ENCODE measurements around the gene PDC. TPM values are rescaled to one million over a fixed set of nuclear protein-coding genes. Genes with fewer than 3 reads are reported as not detected.
"Not testable (repeated sequence)": the region's sequence is repeated elsewhere in the genome, so short reads cannot be mapped to it uniquely, and the experiment has no call there.

Gene PDC
- total RNA-seq, 1 experiment from 2014 or later: not detected

GRCh38 chr1:186479162-186479561, 18.2 kb upstream of the PDC start:
- Histone ChIP-seq H3K4me3 (no peak overlapping the region), H3K36me3 (no peaks in the 10 kb centered on the region), H3K9me3 (no peaks in the 10 kb centered on the region), H3K27me3 (no peaks in the 10 kb centered on the region)
- no peak for DNase-seq

GRCh38 chr1:186476264-186477040, 15.5 kb upstream of the PDC start:
- Histone ChIP-seq H3K27me3 (no peaks in the 10 kb centered on the region), H3K36me3 (no peaks in the 10 kb centered on the region), H3K4me3 (no peak overlapping the region), H3K9me3 (no peaks in the 10 kb centered on the region)
- DNase-seq: no peak

- no peaks in the 10 kb centered on the region for H3K9me3 ChIP-seq
- H3K27me3 ChIP-seq: no peaks in the 10 kb centered on the region
- no peak overlapping the region for H3K4me3 ChIP-seq
- no peaks in the 10 kb centered on the region for H3K36me3 ChIP-seq
- DNase-seq: no peak
Measured at GRCh38 chr1:186474208-186474607, 13.3 kb upstream of the PDC start.

GRCh38 chr1:186473047-186473446, 12.1 kb upstream of the PDC start:
- Histone ChIP-seq H3K9me3 (no peaks in the 10 kb centered on the region), H3K36me3 (no peaks in the 10 kb centered on the region), H3K27me3 (no peaks in the 10 kb centered on the region), H3K4me3 (no peak overlapping the region)
- DNase-seq: no peak

GRCh38 chr1:186465946-186466345, 5.0 kb upstream of the PDC start:
- H3K27me3 ChIP-seq: no peaks in the 10 kb centered on the region
- H3K9me3 ChIP-seq: no peaks in the 10 kb centered on the region
- DNase-seq: no peak

GRCh38 chr1:186465491-186465890, 4.6 kb upstream of the PDC start:
- not testable (repeated sequence) for H3K27me3 ChIP-seq, DNase-seq, H3K9me3 ChIP-seq, H3K4me3 ChIP-seq, H3K36me3 ChIP-seq

More at GRCh38 chr1:186465946-186466345, 5.0 kb upstream of the PDC start:
- Histone ChIP-seq H3K36me3 (no peaks in the 10 kb centered on the region), H3K4me3 (no peak overlapping the region)

- no peak for DNase-seq
- no peaks in the 10 kb centered on the region for H3K27me3 ChIP-seq
- H3K4me3 ChIP-seq: no peak overlapping the region
- no peaks in the 10 kb centered on the region for H3K36me3 ChIP-seq
- no peaks in the 10 kb centered on the region for H3K9me3 ChIP-seq
Measured at GRCh38 chr1:186463926-186464325, 3.0 kb upstream of the PDC start.

- Histone ChIP-seq H3K27me3 (no peaks in the 10 kb centered on the region), H3K4me3 (no peak overlapping the region), H3K36me3 (no peaks in the 10 kb centered on the region), H3K9me3 (no peaks in the 10 kb centered on the region)
- no peak for DNase-seq
Measured at GRCh38 chr1:186463511-186463910, 2.6 kb upstream of the PDC start.

GRCh38 chr1:186459161-186459560, 1.8 kb downstream of the PDC start:
- not testable (repeated sequence) for H3K27me3 ChIP-seq, DNase-seq, H3K9me3 ChIP-seq, H3K4me3 ChIP-seq, H3K36me3 ChIP-seq

- H3K27me3 ChIP-seq: no peaks in the 10 kb centered on the region
- DNase-seq: no peak
Measured at GRCh38 chr1:186456729-186457255, 4.1 kb downstream of the PDC start.

GRCh38 chr1:186454981-186455380, 5.9 kb downstream of the PDC start:
- Histone ChIP-seq H3K27me3 (no peaks in the 10 kb centered on the region), H3K4me3 (no peak overlapping the region), H3K9me3 (no peaks in the 10 kb centered on the region), H3K36me3 (no peaks in the 10 kb centered on the region)
- DNase-seq: no peak

More at GRCh38 chr1:186456729-186457255, 4.1 kb downstream of the PDC start:
- H3K4me3 ChIP-seq: no peak overlapping the region
- H3K9me3 ChIP-seq: no peaks in the 10 kb centered on the region
- no peaks in the 10 kb centered on the region for H3K36me3 ChIP-seq

- no peak for DNase-seq
- Histone ChIP-seq H3K36me3 (no peaks in the 10 kb centered on the region), H3K27me3 (no peaks in the 10 kb centered on the region), H3K4me3 (no peak overlapping the region), H3K9me3 (no peaks in the 10 kb centered on the region)
Measured at GRCh38 chr1:186446152-186446551, 14.8 kb downstream of the PDC start.

GRCh38 chr1:186443638-186444037, 17.3 kb downstream of the PDC start:
- no peak for DNase-seq
- no peak overlapping the region for H3K4me3 ChIP-seq
- H3K27me3 ChIP-seq: no peaks in the 10 kb centered on the region
- no peaks in the 10 kb centered on the region for H3K36me3 ChIP-seq
- no peaks in the 10 kb centered on the region for H3K9me3 ChIP-seq

- no peak for DNase-seq
- Histone ChIP-seq H3K36me3 (no peaks in the 10 kb centered on the region), H3K4me3 (no peak overlapping the region), H3K9me3 (no peaks in the 10 kb centered on the region), H3K27me3 (no peaks in the 10 kb centered on the region)
Measured at GRCh38 chr1:186442651-186443375, 18.1 kb downstream of the PDC start.

- no peak for DNase-seq
- no peaks in the 10 kb centered on the region for H3K36me3 ChIP-seq
- H3K4me3 ChIP-seq: no peak overlapping the region
- no peaks in the 10 kb centered on the region for H3K27me3 ChIP-seq
- H3K9me3 ChIP-seq: no peaks in the 10 kb centered on the region
Measured at GRCh38 chr1:186440584-186440983, 20.3 kb downstream of the PDC start.

- Histone ChIP-seq H3K27me3 (no peaks in the 10 kb centered on the region), H3K4me3 (no peak overlapping the region), H3K9me3 (no peaks in the 10 kb centered on the region), H3K36me3 (no peaks in the 10 kb centered on the region)
- no peak for DNase-seq
Measured at GRCh38 chr1:186438567-186438966, 22.3 kb downstream of the PDC start.

GRCh38 chr1:186435336-186435735, 25.6 kb downstream of the PDC start:
- DNase-seq: no peak
- no peaks in the 10 kb centered on the region for H3K9me3 ChIP-seq
- no peaks in the 10 kb centered on the region for H3K27me3 ChIP-seq
- H3K4me3 ChIP-seq: no peak overlapping the region
- H3K36me3 ChIP-seq: no peaks in the 10 kb centered on the region

- no peaks in the 10 kb centered on the region for H3K36me3 ChIP-seq
- DNase-seq: no peak
- H3K4me3 ChIP-seq: no peak overlapping the region
- no peaks in the 10 kb centered on the region for H3K9me3 ChIP-seq
- no peaks in the 10 kb centered on the region for H3K27me3 ChIP-seq
Measured at GRCh38 chr1:186429017-186429416, 31.9 kb downstream of the PDC start.
